DOHH2 (cell line): ENCODE data around the gene AFF4.

Experiments used
- H3F3A ChIP-seq: fragments of 200-600 bp; sonication (generic), shearing (Covaris generic); 2 replicates; pipeline ENCODE4 v1.6.0; 2016; ENCODE audit warnings: antibody characterized with exemption, mild to moderate bottlenecking; ENCODE audit not compliant: control insufficient read depth, insufficient read depth
- H3K27ac ChIP-seq: fragments of 200-600 bp; sonication (generic); 2 replicates; pipeline ENCODE4 v1.5.1; 2014; ENCODE audit warnings: low read depth, mild to moderate bottlenecking, low read length, moderate library complexity
- H3K27me3 ChIP-seq: fragments of 200-600 bp; sonication (generic); 2 replicates; pipeline ENCODE4 v1.6.1; 2014; ENCODE audit warnings: mild to moderate bottlenecking, low read length, mixed read lengths; ENCODE audit not compliant: control insufficient read depth
- H3K36me3 ChIP-seq: fragments of 200-600 bp; sonication (generic); 2 replicates; pipeline ENCODE4 v1.6.1; 2014; ENCODE audit warnings: mild to moderate bottlenecking, low read length, moderate library complexity, mixed read lengths; ENCODE audit not compliant: control insufficient read depth
- H3K4me1 ChIP-seq: fragments of 200-600 bp; sonication (generic); 2 replicates; pipeline ENCODE4 v1.6.1; 2014; ENCODE audit warnings: mild to moderate bottlenecking, low read length, mixed read lengths; ENCODE audit not compliant: control insufficient read depth
- H3K4me2 ChIP-seq: fragments of 200-600 bp; sonication (generic); 2 replicates; pipeline ENCODE4 v1.6.0; 2014; ENCODE audit warnings: mild to moderate bottlenecking, low read length, moderate library complexity
- H3K4me3 ChIP-seq: fragments of 200-600 bp; sonication (generic); 2 replicates; pipeline ENCODE4 v1.5.1; 2014; ENCODE audit warnings: mild to moderate bottlenecking, low read length, mixed read lengths
- H3K79me2 ChIP-seq: fragments of 200-600 bp; sonication (generic); 2 replicates; pipeline ENCODE4 v1.6.1; 2014; ENCODE audit warnings: mild to moderate bottlenecking, low read length, mixed read lengths; ENCODE audit not compliant: control insufficient read depth
- H3K9me2 ChIP-seq: fragments of 200-600 bp; sonication (generic); replicated peaks from 2 replicates; pipeline ENCODE4 v1.6.1; 2014; ENCODE audit warnings: mild to moderate bottlenecking, low read length, mixed read lengths; ENCODE audit not compliant: control insufficient read depth
- H3K9me3 ChIP-seq: fragments of 200-600 bp; sonication (generic); 2 replicates; pipeline ENCODE4 v1.6.1; 2014; ENCODE audit warnings: antibody characterized with exemption, low read length, mixed read lengths; ENCODE audit not compliant: control insufficient read depth, insufficient read depth
- H4K20me1 ChIP-seq: fragments of 200-600 bp; sonication (generic); 2 replicates; pipeline ENCODE4 v1.6.0; 2014; ENCODE audit warnings: low read depth, mild to moderate bottlenecking, antibody characterized with exemption, low read length, moderate library complexity; ENCODE audit not compliant: control insufficient read depth, insufficient read depth
- EZH2phosphoT487 ChIP-seq: fragments of 200-600 bp; sonication (generic); IDR thresholded peaks from 2 replicates; pipeline ENCODE4 v1.6.1; 2017; ENCODE audit warnings: borderline replicate concordance, mild to moderate bottlenecking, antibody characterized with exemption, low read length, moderate library complexity, mixed read lengths
- TF ChIP-seq, protein P1 (sequence below): fragments of 200-600 bp; sonication (generic); IDR thresholded peaks from one replicate; pipeline ENCODE4 v1.5.1; 2014; ENCODE audit warnings: antibody characterized with exemption, mild to moderate bottlenecking, low read depth, low read length; ENCODE audit not compliant: poor library complexity, severe bottlenecking

Gene AFF4

DNA sequence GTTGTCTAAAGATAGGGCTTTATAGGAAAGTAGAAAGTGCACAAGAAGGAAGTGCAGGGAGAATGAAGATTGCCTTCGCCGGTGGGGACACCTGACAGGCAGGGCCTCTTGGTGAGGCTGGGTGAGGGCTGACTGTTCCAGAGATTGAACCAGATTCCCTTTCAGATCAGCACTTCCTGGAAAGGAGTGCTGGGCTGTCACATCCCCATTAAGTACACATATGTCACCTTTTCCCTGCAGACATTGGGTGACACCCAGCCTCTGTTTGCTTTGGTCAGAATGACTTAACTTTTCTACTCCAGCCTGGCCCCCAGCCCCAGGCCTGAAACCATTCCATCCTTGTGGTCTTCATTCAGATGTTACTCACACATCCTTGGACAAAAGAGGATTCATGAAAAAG is 125.6 kb downstream of the AFF4 start:
- Histone ChIP-seq H3K4me2 (no peak overlapping the region), H3K79me2 (no peaks in the 10 kb centered on the region), H3K4me1 (peaks cover 9% of the 10 kb centered on the region), H3K4me3 (no peak overlapping the region), H3K27ac (no peak overlapping the region), H4K20me1 (no peaks in the 10 kb centered on the region), H3K9me3 (no peaks in the 10 kb centered on the region), H3K27me3 (no peaks in the 10 kb centered on the region), H3K9me2 (no peaks in the 10 kb centered on the region), H3F3A (no peaks in the 10 kb centered on the region), H3K36me3 (no peaks in the 10 kb centered on the region)
- TF ChIP-seq, protein P1, sequence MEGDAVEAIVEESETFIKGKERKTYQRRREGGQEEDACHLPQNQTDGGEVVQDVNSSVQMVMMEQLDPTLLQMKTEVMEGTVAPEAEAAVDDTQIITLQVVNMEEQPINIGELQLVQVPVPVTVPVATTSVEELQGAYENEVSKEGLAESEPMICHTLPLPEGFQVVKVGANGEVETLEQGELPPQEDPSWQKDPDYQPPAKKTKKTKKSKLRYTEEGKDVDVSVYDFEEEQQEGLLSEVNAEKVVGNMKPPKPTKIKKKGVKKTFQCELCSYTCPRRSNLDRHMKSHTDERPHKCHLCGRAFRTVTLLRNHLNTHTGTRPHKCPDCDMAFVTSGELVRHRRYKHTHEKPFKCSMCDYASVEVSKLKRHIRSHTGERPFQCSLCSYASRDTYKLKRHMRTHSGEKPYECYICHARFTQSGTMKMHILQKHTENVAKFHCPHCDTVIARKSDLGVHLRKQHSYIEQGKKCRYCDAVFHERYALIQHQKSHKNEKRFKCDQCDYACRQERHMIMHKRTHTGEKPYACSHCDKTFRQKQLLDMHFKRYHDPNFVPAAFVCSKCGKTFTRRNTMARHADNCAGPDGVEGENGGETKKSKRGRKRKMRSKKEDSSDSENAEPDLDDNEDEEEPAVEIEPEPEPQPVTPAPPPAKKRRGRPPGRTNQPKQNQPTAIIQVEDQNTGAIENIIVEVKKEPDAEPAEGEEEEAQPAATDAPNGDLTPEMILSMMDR: no peak
- no peak for TF ChIP-seq EZH2phosphoT487

DNA sequence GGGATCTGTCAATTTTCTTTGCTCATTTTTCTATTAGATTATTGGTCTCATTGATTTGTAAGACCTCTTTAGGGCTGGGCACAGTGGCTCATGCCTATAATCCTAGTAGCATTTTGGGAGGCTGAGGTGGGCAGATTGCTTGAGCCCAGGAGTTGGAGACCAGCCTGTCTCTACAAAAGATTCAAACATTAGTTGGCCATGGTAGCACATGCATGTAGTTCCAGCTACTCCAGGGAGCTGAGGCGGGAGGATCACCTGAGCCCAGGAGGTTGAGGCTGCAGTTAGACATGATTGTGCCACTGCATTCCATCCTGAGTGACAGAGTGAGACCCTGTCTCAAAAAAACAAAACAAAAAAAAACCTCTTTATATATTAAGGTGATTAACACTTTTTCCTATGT is 126.6 kb downstream of the AFF4 start:
- Histone ChIP-seq H3K4me3 (no peak overlapping the region), H3K9me3 (no peaks in the 10 kb centered on the region), H3K4me2 (no peak overlapping the region), H3K4me1 (peaks cover 9% of the 10 kb centered on the region), H3K27me3 (no peaks in the 10 kb centered on the region), H3K36me3 (no peaks in the 10 kb centered on the region), H4K20me1 (no peaks in the 10 kb centered on the region), H3K79me2 (no peaks in the 10 kb centered on the region), H3K27ac (no peak overlapping the region), H3F3A (no peaks in the 10 kb centered on the region), H3K9me2 (no peaks in the 10 kb centered on the region)
- TF ChIP-seq, protein P1: no peak
- TF ChIP-seq EZH2phosphoT487: no peak

DNA sequence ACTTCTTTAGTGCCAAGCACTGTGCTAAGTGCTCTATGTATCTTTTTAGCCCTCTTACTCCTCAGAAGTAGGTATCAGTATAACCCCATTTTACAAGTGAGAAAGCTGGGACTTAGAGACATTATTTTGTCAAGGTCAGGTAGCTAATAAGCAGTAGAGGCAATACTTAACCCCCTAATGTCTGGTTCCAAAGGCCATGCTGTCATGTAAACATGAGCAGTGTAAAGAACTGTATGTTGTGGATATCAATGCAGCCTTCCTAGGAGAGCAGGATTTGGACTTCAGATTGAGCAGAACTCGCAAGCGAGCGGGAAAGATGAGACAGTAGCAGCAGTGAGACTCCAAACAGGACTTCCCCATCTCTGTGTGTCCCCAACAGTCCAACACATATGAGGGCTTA is 129.4 kb downstream of the AFF4 start:
- no peaks in the 10 kb centered on the region for H4K20me1 ChIP-seq
- H3K9me2 ChIP-seq: no peaks in the 10 kb centered on the region
- no peak for TF ChIP-seq EZH2phosphoT487
- TF ChIP-seq, protein P1: no peak
- H3K36me3 ChIP-seq: no peaks in the 10 kb centered on the region
- H3K79me2 ChIP-seq: no peaks in the 10 kb centered on the region
- H3K4me2 ChIP-seq: no peak overlapping the region
- peaks cover 13% of the 10 kb centered on the region for H3K4me1 ChIP-seq
- no peaks in the 10 kb centered on the region for H3K9me3 ChIP-seq
- no peak overlapping the region for H3K4me3 ChIP-seq
- no peaks in the 10 kb centered on the region for H3F3A ChIP-seq
- no peak overlapping the region for H3K27ac ChIP-seq
- H3K27me3 ChIP-seq: peaks cover 24% of the 10 kb centered on the region

DNA sequence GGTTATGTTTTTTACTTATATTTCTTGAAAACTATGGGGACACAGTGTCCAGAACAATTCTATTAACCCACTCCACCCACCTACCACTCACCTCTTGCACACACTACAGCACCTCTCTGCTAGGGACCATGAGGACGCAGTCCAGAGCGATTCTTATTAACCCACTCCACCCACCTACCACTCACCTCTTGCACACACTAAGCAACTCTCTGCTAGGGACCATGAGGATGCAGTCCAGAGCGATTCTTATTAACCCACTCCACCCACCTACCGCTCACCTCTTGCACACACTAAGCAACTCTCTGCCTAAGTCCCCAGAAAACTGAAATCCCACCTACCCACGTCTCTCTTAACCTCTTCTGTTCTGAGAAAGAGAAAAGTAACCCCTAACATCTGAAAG is 130.8 kb downstream of the AFF4 start:
- Histone ChIP-seq H3K27me3 (peaks cover 39% of the 10 kb centered on the region), H4K20me1 (no peaks in the 10 kb centered on the region), H3K79me2 (no peaks in the 10 kb centered on the region), H3K27ac (no peak overlapping the region), H3K9me3 (no peaks in the 10 kb centered on the region), H3F3A (no peaks in the 10 kb centered on the region), H3K9me2 (no peaks in the 10 kb centered on the region), H3K4me1 (peaks cover 11% of the 10 kb centered on the region), H3K36me3 (no peaks in the 10 kb centered on the region), H3K4me2 (no peak overlapping the region), H3K4me3 (no peak overlapping the region)
- TF ChIP-seq EZH2phosphoT487: no peak
- TF ChIP-seq, protein P1: no peak
